Tibial nerve (tissue), 4 donors: ENCODE results near the gene STAM2. TPM values are rescaled to one million over a fixed set of nuclear protein-coding genes. Genes with fewer than 3 reads are reported as not detected.
"Not testable (repeated sequence)": the region's sequence is repeated elsewhere in the genome, so short reads cannot be mapped to it uniquely, and the experiment has no call there.

Experiments
- DNase-seq, 2 donors: peaks; one replicate each; pipeline ENCODE4 v3.0.0-alpha.2; 2019; ENCODE audit warnings: low spot score in 2 of 2
- H3K27ac ChIP-seq, 4 donors: fragments of 200-600 bp; sonication (generic) in 3 of 4; one replicate each; pipeline ENCODE4 v1.5.1; 2017 to 2019; ENCODE audit warnings: mild to moderate bottlenecking in 1 of 4
- H3K27me3 ChIP-seq, 2 donors: fragments of 200-600 bp; sonication (generic) in 1 of 2; one replicate each; pipeline versions ENCODE4 v1.5.1 to v1.6.0; 2017 to 2019
- H3K36me3 ChIP-seq, 3 donors: fragments of 200-600 bp; sonication (generic); one replicate each; pipeline ENCODE4 v1.5.1; 2018 to 2019
- H3K4me1 ChIP-seq, 4 donors: fragments of 200-600 bp; sonication (generic) in 3 of 4; one replicate each; pipeline ENCODE4 v1.5.1; 2017 to 2019
- H3K4me3 ChIP-seq, 4 donors: fragments of 200-600 bp; sonication (generic) in 3 of 4; one replicate each; pipeline ENCODE4 v1.5.1; 2017 to 2019; ENCODE audit warnings: mild to moderate bottlenecking in 1 of 4, moderate library complexity in 1 of 4
- H3K9me3 ChIP-seq, 4 donors: fragments of 200-600 bp; sonication (generic) in 3 of 4; one replicate each; pipeline ENCODE4 v1.5.1; 2017 to 2019
- CTCF ChIP-seq, 5 experiments: fragments of 200-600 bp in 3 of 5; fragments of 450-650 bp in 2 of 5; sonication (generic) in 3 of 5; IDR thresholded peaks; one replicate each; pipeline ENCODE4 v1.5.1; 2016 to 2019; ENCODE audit warnings: antibody characterized with exemption in 5 of 5, mild to moderate bottlenecking in 3 of 5, moderate library complexity in 2 of 5
- EP300 ChIP-seq, 2 donors: sonication (generic); formaldehyde crosslinking; IDR thresholded peaks; one replicate each; pipeline ENCODE4 v1.6.1; 2017; ENCODE audit warnings: antibody characterized with exemption in 2 of 2, mild to moderate bottlenecking in 1 of 2
- POLR2A ChIP-seq, 2 donors: fragments of 450-650 bp; IDR thresholded peaks; one replicate each; pipeline ENCODE4 v1.6.1; 2017; ENCODE audit warnings: antibody characterized with exemption in 2 of 2, mild to moderate bottlenecking in 2 of 2, moderate library complexity in 2 of 2
- WGBS, 2 donors: methylation state at CpG; one replicate each; pipeline ENCODE4 v1.1.5; 2018; 5-methylcytosine and 5-hydroxymethylcytosine counted together
- total RNA-seq, 4 donors: library from RNA; depleted of rRNA; stranded (reverse); fragments of >200 nt; gene quantifications; one replicate each; pipeline ENCODE4 v1.1.0, GENCODE V29; 2016

The STAM2 gene
- total RNA-seq, 4 donors from 2014 or later = 18.9 to 45.4 (median 31.7) TPM

DNA sequence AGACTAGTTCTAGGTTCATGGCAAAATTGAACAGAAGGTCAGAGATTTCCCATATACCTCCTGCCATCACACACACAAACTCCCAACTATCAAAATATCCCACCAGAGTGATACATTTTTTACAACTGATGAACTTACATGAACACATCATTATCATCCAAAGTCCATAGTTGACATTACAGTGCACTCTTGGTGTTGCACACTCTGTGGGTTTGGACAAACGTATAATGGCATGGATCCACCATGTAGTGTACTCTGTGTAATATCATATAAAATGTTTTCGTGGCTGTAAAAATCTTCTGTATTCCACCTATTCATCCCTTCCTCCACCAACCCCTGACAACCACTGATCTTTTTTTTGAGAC lies 25.9 kb upstream of the STAM2 start:
- H3K27me3 ChIP-seq = no peaks in the 10 kb centered on the region
- 96 to 100% methylated on average over 2 of the region's 2 CpGs for WGBS, 2 donors
- no peaks in the 10 kb centered on the region for H3K36me3 ChIP-seq
- DNase-seq = no peak
- H3K27ac ChIP-seq = no peak overlapping the region
- TF ChIP-seq CTCF (IDR thresholded peaks at IDR 0.05) (no peak), POLR2A (IDR thresholded peaks at IDR 0.05) (no peak), EP300 (IDR thresholded peaks at IDR 0.05) (no peak)
- H3K4me3 ChIP-seq = no peak overlapping the region
- H3K4me1 ChIP-seq = peaks cover 0 to 9% (median 0%) of the 10 kb centered on the region in 4 donors
- H3K9me3 ChIP-seq = no peaks in the 10 kb centered on the region

DNA sequence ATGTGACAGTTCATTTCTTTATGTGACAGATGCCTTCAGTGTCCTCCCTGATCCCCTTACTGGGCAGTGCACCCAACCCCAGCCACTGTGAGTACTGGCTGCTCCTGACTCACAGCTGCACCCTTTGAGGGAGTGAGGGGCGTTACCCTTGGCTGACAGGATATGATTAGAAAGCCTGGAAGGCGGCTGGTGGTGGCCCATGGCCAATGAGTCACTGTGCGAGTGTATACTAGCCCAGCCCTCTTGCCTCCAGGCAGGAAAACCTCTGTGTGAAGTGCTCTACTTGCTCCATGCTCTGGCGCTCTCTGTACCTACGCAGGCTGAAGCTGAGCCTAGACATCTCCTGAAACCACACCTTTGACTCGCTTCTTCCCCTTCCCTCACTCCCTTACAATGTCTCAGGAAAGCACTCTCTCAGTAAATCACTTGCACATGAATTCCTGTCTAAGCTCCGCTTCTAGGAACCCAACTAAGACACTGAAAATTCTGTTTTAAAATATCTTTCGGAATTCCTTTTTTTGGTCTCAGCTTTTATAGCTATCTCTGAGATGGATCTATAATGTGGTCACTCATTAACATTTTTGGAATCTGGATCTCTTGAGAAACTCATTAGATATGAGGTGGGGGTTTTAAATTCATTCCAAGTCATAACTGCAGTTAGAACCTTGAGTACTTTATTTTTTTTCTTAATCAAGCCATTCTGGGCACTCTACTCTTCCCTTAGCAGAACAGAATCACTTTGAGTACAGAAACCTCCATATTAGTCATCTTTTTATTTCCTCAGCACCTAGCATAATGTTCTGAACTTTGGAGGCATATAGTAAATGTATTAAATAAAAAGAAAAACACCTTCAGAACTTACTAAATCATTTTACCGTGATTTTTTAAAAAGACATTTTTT lies 25.3 kb upstream of the STAM2 start:
- Histone ChIP-seq H3K27me3 (no peaks in the 10 kb centered on the region), H3K27ac (no peak overlapping the region), H3K4me3 (no peak overlapping the region), H3K4me1 (peaks cover 0 to 9% (median 0%) of the 10 kb centered on the region in 4 donors), H3K36me3 (no peaks in the 10 kb centered on the region), H3K9me3 (no peaks in the 10 kb centered on the region)
- TF ChIP-seq EP300 (IDR thresholded peaks at IDR 0.05) (no peak), CTCF (IDR thresholded peaks at IDR 0.05) (no peak), POLR2A (IDR thresholded peaks at IDR 0.05) (no peak)
- peak; percentile 37 to 69 for DNase-seq
- 57 to 59% methylated on average over 9 of the region's 9 CpGs for WGBS, 2 donors

DNA sequence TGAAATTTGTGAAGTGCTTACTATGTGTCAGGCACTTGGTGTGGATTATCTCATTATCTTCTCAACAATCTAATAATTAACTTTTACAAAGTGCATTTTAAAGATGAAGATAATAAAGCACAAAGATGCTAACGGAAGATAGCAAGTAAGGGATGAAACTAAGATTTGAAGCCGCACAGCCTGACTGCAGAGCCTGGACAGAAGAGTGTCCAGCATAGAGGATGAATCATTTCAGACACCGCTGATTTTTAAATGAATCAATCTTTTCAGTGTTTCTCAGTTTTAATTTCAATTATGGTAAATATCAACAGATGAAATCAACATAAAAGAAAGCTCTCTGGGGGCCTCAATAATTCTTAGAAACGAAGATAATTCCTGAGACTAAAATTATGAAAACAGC lies 24.5 kb upstream of the STAM2 start:
- TF ChIP-seq CTCF (IDR thresholded peaks at IDR 0.05) = no peak
- no peak for TF ChIP-seq EP300 (IDR thresholded peaks at IDR 0.05)
- TF ChIP-seq POLR2A (IDR thresholded peaks at IDR 0.05) = no peak
- Histone ChIP-seq H3K36me3 (no peaks in the 10 kb centered on the region), H3K4me1 (peaks cover 0 to 9% (median 0%) of the 10 kb centered on the region in 4 donors), H3K9me3 (no peaks in the 10 kb centered on the region), H3K4me3 (no peak overlapping the region), H3K27me3 (no peaks in the 10 kb centered on the region), H3K27ac (no peak overlapping the region)
- DNase-seq = no peak
- WGBS, 2 donors = 79 to 81% methylated on average over 4 of the region's 4 CpGs

GRCh38 chr2:152198499-152198898 lies 22.9 kb upstream of the STAM2 start:
- H3K9me3 ChIP-seq = peaks cover 0 to 6% (median 0%) of the 10 kb centered on the region in 4 donors
- H3K36me3 ChIP-seq = no peaks in the 10 kb centered on the region
- H3K27me3 ChIP-seq = no peaks in the 10 kb centered on the region
- DNase-seq = no peak
- WGBS, 2 donors = 94% methylated on average over 2 of the region's 2 CpGs
- TF ChIP-seq CTCF (IDR thresholded peaks at IDR 0.05) (no peak), EP300 (IDR thresholded peaks at IDR 0.05) (no peak), POLR2A (IDR thresholded peaks at IDR 0.05) (no peak)
- H3K4me1 ChIP-seq = peaks cover 0 to 9% (median 0%) of the 10 kb centered on the region in 4 donors
- H3K27ac ChIP-seq = no peak overlapping the region
- no peak overlapping the region for H3K4me3 ChIP-seq

GRCh38 chr2:152197508-152198284 lies 22.1 kb upstream of the STAM2 start:
- DNase-seq, H3K4me1 ChIP-seq, H3K36me3 ChIP-seq, H3K27me3 ChIP-seq, H3K27ac ChIP-seq, H3K9me3 ChIP-seq, H3K4me3 ChIP-seq: not testable (repeated sequence)
- WGBS, 2 donors = 0 to 64% methylated on average over 1 of the region's 1 CpG
